ENCODE measurements around the gene DDX55.

DDX55 gene

DNA sequence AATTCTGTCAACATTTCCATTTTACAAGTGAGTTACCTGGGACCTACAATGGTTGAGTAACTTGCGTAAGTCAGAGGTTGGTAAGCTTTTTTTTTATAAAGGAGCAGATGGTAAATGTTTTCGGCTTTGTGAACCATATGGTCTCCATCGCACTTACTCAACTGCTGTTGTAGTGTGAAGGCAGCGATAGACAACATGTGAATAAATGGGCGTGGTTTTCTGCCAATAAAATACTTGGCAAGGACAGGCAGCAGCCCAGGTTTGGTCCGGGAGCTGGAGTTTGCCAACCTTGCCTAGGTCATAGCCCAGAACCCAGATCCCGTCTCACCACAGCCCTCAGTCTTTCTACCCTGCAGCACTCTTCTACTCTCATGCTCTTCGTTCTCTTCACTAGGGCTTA, 6.3 kb downstream of the DDX55 start:
- DNase-seq (ENCODE audit: low spot score) (no peak), ATAC-seq (ENCODE audit: low read depth) (no peak)
- H3K36me3 ChIP-seq (ENCODE audit: low read depth), result peaks cover 93% of the 10 kb centered on the region
- no peak overlapping the region for H3K4me3 ChIP-seq (ENCODE audit: severe bottlenecking)
- no peaks in the 10 kb centered on the region for H3K9me3 ChIP-seq (ENCODE audit: severe bottlenecking)
- H3K4me1 ChIP-seq (ENCODE audit: insufficient read depth, poor library complexity, severe bottlenecking), result no peaks in the 10 kb centered on the region
- no peaks in the 10 kb centered on the region for H3K27me3 ChIP-seq (ENCODE audit: insufficient read depth, poor library complexity, severe bottlenecking)
- no peak overlapping the region for H3K27ac ChIP-seq (ENCODE audit: poor library complexity, severe bottlenecking)
- TF ChIP-seq CTCF (IDR thresholded peaks at IDR 0.05; ENCODE audit: poor library complexity, severe bottlenecking), result no peak

DNA sequence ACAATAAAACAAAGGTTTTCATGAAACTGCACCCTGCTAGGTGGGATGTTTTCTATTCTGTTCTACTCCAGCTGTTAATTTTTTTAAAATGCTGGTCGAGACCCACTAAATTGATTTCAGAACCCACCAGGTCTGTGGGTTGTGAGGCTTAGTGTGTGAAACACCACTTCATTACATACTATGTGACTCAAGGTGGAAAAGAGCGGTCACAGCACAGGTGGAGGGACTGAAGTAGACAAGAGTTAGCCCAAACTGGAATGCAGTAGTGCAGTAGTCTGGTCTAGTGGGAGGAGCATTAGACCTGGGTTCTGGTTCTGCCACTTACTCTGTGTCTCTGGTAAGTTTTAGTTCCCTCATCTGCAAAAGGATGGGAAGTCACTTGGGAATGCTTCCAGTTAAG, 12.2 kb downstream of the DDX55 start:
- no peaks in the 10 kb centered on the region for H3K27me3 ChIP-seq (ENCODE audit: insufficient read depth, poor library complexity, severe bottlenecking)
- no peak overlapping the region for H3K4me3 ChIP-seq (ENCODE audit: severe bottlenecking)
- DNase-seq (ENCODE audit: low spot score) (no peak), ATAC-seq (ENCODE audit: low read depth) (no peak)
- H3K36me3 ChIP-seq (ENCODE audit: low read depth), result peaks cover 93% of the 10 kb centered on the region
- H3K9me3 ChIP-seq (ENCODE audit: severe bottlenecking), result no peaks in the 10 kb centered on the region
- H3K27ac ChIP-seq (ENCODE audit: poor library complexity, severe bottlenecking), result no peak overlapping the region
- H3K4me1 ChIP-seq (ENCODE audit: insufficient read depth, poor library complexity, severe bottlenecking), result no peaks in the 10 kb centered on the region
- no peak for TF ChIP-seq CTCF (IDR thresholded peaks at IDR 0.05; ENCODE audit: poor library complexity, severe bottlenecking)

GRCh38 chr12:123614531-123614930, 12.6 kb downstream of the DDX55 start:
- no peak overlapping the region for H3K4me3 ChIP-seq (ENCODE audit: severe bottlenecking)
- H3K36me3 ChIP-seq (ENCODE audit: low read depth), result peaks cover 93% of the 10 kb centered on the region
- H3K27ac ChIP-seq (ENCODE audit: poor library complexity, severe bottlenecking), result no peak overlapping the region
- no peaks in the 10 kb centered on the region for H3K27me3 ChIP-seq (ENCODE audit: insufficient read depth, poor library complexity, severe bottlenecking)
- peak; percentile 56 for ATAC-seq (ENCODE audit: low read depth)
- H3K9me3 ChIP-seq (ENCODE audit: severe bottlenecking), result no peaks in the 10 kb centered on the region
- no peaks in the 10 kb centered on the region for H3K4me1 ChIP-seq (ENCODE audit: insufficient read depth, poor library complexity, severe bottlenecking)
- DNase-seq (ENCODE audit: low spot score), result no peak
- TF ChIP-seq CTCF (IDR thresholded peaks at IDR 0.05; ENCODE audit: poor library complexity, severe bottlenecking), result no peak

DNA sequence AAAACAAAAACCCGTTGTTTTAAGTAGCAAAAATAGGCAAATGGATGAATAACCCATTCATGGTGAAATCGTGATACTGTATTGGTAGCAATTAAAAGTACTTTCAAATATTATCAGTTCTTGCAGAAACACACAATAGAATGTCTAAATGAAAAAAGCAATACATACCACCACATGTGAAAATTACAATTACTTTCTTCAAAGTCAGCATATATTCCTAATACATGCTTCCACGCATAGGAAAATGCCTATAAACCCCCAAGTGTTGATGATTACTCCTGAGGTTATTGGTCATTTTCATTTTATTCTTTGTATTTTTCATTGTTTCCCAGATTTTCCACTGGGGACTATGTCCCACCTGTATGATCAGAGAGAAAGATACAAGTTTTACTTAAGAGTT, 15.2 kb downstream of the DDX55 start:
- no peak for TF ChIP-seq CTCF (IDR thresholded peaks at IDR 0.05; ENCODE audit: poor library complexity, severe bottlenecking)
- Histone ChIP-seq H3K4me3 (ENCODE audit: severe bottlenecking) (no peak overlapping the region), H3K4me1 (ENCODE audit: insufficient read depth, poor library complexity, severe bottlenecking) (no peaks in the 10 kb centered on the region), H3K27ac (ENCODE audit: poor library complexity, severe bottlenecking) (no peak overlapping the region), H3K9me3 (ENCODE audit: severe bottlenecking) (no peaks in the 10 kb centered on the region), H3K36me3 (ENCODE audit: low read depth) (peaks cover 95% of the 10 kb centered on the region), H3K27me3 (ENCODE audit: insufficient read depth, poor library complexity, severe bottlenecking) (no peaks in the 10 kb centered on the region)
- no peak for ATAC-seq (ENCODE audit: low read depth)
- no peak for DNase-seq (ENCODE audit: low spot score)

DNA sequence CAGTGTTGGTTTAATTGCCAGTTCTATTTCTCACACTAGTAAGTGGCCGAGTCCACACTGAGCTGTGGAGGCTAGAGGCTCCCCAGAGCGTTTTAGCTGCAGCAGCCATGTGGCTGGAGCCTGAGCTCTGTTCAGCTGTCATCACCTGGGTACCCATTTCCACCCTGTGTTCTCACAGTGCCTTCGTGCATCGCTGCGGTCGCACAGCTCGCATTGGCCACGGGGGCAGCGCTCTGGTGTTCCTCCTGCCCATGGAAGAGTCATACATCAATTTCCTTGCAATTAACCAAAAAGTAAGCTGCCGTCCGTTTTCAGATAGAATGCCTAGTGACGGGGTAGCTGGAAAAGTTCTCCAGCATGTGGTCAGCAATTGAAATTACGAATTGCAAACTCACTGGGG, 15.7 kb downstream of the DDX55 start:
- no peaks in the 10 kb centered on the region for H3K4me1 ChIP-seq (ENCODE audit: insufficient read depth, poor library complexity, severe bottlenecking)
- TF ChIP-seq CTCF (IDR thresholded peaks at IDR 0.05; ENCODE audit: poor library complexity, severe bottlenecking), result no peak
- no peak for ATAC-seq (ENCODE audit: low read depth)
- H3K27ac ChIP-seq (ENCODE audit: poor library complexity, severe bottlenecking), result no peak overlapping the region
- H3K9me3 ChIP-seq (ENCODE audit: severe bottlenecking), result no peaks in the 10 kb centered on the region
- peaks cover 95% of the 10 kb centered on the region for H3K36me3 ChIP-seq (ENCODE audit: low read depth)
- no peak overlapping the region for H3K4me3 ChIP-seq (ENCODE audit: severe bottlenecking)
- no peak for DNase-seq (ENCODE audit: low spot score)
- H3K27me3 ChIP-seq (ENCODE audit: insufficient read depth, poor library complexity, severe bottlenecking), result no peaks in the 10 kb centered on the region

Measured in RWPE2 (cell line).